ENCODE measurements around the gene WAC.
"Not testable (repeated sequence)": the region's sequence is repeated elsewhere in the genome, so short reads cannot be mapped to it uniquely, and the experiment has no call there.

Gene WAC
- 375 reads per million, percentile 97 among the genes with 10 or more reads in this experiment for total RNA-seq

DNA sequence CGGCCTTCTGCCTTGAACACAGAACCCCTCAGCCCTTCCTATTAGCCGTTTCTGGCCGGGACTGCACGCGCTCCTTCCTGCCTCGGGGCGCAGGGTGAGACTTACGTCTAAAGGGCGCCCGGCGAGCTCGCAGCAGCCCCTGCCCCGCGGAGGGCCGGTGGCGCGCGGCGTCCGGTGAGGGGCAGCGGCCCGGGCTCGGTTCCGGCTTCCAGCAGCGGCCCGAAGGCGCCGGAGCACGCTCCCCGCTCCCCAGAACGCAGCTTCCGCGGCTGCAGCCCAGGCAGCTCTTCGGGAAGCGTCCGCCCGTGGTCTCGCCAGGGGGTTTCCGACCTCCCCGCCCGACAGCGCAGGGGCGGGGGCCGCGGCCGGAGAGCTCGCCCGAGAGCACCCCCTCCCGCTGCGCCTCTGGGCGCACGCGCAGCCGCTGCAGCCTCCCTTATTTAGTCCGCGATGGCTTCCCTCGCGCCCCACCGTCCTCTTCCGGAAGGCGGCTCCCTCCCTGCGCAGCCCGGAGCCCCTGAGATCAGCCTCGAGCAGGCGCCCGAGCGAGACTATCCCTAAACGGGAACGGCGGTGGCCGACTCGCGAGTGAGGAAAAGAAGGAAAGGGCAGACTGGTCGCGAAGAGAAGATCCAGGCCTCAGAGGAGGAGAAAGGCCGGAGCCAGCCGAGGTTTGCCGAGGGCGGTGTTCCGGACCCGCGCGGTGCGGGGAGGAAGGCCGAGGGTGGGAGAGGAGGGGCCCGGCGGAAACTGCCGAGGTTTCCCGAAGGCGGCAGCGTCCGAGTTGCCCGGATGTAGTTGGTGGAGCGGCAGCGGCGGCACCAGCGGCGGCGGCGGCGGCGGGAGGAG, at the start of gene WAC:
WAC (plus strand) TSS at position 782 of the 849 bp plus-strand sequence. CDS start 462 bp downstream, outside the sequence.
- peak; percentile 96 for DNase-seq

DNA sequence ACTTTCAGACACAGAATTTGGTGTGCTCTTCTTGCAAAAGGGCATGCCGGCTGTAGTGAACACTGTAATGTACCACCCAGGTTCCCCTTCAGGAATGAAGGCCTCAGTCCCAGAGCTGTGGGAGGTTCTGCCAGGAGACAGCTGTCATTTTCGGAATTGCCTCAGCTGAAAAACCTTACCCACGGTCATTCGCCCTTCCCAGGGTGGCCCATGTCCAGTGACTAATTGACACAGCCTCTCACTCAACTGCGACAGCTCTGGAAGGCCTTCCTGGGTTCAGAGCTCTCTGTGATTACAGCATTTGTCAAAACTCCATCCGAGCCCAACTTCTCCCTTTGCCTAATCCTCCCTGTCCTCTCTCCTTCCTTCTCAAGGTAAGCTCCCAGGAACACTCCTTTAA, 43.7 kb upstream of the WAC start:
- no peak for DNase-seq

- DNase-seq: not testable (repeated sequence)
Measured at GRCh38 chr10:28490256-28490865, 42.6 kb upstream of the WAC start.

GRCh38 chr10:28492116-28492920, 40.6 kb upstream of the WAC start:
- DNase-seq: no peak

DNA sequence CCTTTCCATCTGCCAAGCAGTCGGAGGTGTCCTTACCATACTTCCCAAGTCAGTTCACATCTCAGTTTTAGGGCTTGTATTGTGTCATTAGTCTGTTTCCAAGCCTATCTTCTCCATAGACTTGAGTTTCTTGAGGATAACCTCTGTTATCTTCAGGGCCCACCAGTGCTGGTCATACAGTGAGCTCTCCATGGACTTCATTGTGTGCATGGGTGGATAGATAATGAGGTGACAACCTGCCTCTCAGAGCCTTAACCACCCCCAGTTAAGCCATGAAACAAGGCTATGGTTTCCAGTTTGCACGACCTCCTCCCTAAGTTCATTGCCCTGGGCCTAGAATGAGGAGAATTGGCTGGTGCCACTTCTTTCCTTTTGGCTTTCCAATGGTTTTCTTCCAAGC, 38.5 kb upstream of the WAC start:
- DNase-seq: no peak

- DNase-seq: no peak
Measured at GRCh38 chr10:28495084-28495483, 37.8 kb upstream of the WAC start.

GRCh38 chr10:28496017-28496416, 36.9 kb upstream of the WAC start:
- no peak for DNase-seq

DNA sequence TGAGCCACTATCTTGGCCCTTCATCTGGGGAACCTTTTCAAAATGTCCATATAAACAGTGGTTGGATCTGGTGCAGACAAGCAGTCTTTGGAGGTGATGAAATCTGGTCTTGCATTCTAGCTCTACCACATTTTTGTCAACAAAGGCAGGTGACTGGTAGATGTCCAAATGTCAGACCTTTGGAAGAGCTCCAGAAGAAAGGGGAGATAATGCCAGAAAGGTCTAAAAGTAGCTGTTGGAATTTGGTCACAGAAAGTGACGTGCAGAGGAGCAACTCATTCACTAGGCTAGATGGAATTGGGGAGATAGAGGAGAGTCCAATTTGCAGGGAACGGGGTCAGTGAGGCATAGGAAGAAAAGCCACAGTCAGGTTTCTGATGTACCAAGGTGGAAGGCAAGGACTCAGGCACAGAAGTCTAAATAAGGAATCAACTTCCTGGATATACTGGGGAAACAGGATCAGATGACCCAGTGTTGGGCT, 36.4 kb upstream of the WAC start:
- no peak for DNase-seq

GRCh38 chr10:28497313-28498126, 35.4 kb upstream of the WAC start:
- DNase-seq: no peak

DNA sequence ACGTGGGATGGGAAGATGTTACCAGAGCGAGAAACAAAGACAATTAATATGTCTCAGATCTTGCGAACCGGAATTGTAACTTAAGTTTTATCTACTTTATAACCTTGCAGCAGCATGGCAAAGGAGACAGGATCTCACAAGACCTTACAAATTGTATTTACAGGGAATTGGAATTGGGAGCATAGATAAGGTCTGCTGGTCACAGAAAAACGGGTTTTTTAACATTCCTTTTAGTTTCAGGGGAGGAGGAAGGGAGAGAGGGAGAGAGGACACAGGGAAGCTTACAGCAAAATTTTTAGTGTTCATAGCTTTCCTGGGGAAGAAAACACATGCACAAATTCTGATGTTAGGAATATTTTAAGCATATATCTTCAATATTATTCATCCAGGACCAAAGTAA, 32.7 kb upstream of the WAC start:
- not testable (repeated sequence) for DNase-seq

GRCh38 chr10:28503114-28503513, 29.8 kb upstream of the WAC start:
- DNase-seq: no peak

GRCh38 chr10:28505359-28505959, 27.5 kb upstream of the WAC start:
- DNase-seq: no peak

DNA sequence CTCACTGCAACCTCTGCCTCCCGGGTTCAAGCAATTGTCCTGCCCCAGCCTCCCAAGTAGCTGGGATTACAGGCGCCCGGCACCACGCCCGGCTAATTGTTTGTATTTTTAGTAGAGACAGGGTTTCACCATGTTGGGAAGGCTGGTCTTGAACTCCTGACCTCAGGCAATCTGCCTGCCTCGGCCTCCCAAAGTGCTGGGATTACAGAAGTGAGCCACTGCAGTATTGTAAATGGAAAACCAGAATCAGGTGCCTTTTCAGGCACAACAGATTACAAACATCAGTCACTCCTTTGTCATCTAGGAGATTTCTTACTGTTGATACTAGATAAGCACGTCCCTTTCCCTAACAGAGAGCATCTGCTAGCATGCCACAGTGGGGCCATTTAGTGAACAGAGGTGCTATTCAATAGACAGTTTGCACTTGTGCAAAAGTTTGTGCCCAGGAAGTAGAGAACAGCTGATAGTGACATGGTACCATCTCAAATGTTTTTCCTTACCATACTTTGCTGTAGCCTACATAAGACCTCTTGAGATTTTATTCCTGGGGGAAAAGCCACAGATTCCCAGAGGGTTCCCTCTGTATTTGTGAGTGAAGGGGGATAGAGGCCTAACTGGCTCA, 24.5 kb upstream of the WAC start:
- DNase-seq: no peak

- DNase-seq: no peak
Measured at GRCh38 chr10:28509286-28509685, 23.6 kb upstream of the WAC start.

- DNase-seq: no peak
Measured at GRCh38 chr10:28514648-28515047, 18.3 kb upstream of the WAC start.

- DNase-seq: no peak
Measured at GRCh38 chr10:28520346-28520745, 12.6 kb upstream of the WAC start.

GRCh38 chr10:28520828-28521227, 12.1 kb upstream of the WAC start:
- DNase-seq: not testable (repeated sequence)

DNA sequence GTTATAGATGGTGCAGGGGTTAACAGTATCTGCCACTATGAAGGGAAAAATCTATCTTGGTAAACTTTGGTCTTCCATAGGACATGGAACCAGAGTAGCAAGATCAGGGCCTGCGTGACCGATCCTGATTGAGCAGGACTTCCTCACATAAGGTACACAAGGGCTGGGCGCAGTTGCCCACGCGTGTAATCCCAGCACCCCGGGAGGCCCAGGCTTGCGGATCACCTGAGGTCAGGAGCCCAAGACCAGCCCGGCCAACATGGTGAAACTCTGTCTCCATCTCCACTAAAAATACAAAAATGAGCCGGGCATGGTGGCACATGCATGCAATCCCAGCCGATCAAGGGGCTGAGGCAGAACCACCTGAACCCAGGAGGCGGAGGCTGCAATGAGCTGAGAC, 11.0 kb upstream of the WAC start:
- DNase-seq: not testable (repeated sequence)

DNA sequence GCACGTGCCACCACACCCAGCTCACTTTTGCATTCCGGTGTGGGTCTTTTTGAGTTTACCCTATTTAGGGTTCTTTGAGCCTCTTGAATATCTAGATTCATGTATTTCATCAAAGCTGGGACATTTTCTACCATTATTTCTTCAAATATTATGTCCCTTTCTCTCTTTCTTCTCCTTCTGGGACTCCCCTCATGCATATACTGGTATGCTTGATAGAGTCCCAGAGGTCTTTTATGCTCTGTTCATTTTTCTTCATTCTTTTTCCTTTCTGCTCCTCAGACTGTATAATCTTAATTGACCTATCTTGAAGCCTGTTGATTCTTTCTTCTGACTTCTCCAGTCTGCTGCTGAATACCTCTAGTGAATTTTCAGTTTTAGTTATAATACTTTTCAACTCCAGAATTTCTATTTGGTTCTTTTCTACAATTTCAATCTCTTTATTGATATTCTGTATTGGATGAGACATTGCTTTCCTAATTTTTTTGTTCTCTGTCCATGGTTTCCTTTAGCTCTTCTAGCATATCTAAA, 9.1 kb upstream of the WAC start:
- DNase-seq: no peak

GRCh38 chr10:28530751-28531150, 2.2 kb upstream of the WAC start:
- DNase-seq: no peak

GRCh38 chr10:28533186-28533564, 257 bp downstream of the WAC start:
- DNase-seq: no peak
